Bronchial epithelial cell (primary cell): ENCODE measurements around the gene SLC9A2. TPM values are rescaled to one million over a fixed set of nuclear protein-coding genes. Genes with fewer than 3 reads are reported as not detected.

Experiments
- DNase-seq: peaks from one replicate; pipeline ENCODE4 v3.0.0-alpha.2; 2010; ENCODE audit warnings: low read depth
- FAIRE-seq: peaks from 2 replicates; lab custom pipeline; 2011; peaks lifted over from hg19 to GRCh38; lab: Jason Lieb, UNC
- H3K27me3 ChIP-seq: 2 replicates; pipeline ENCODE4 v1.5.1; 2011; ENCODE audit warnings: low read length; ENCODE audit not compliant: control insufficient read depth, insufficient read depth
- H3K36me3 ChIP-seq: 2 replicates; pipeline ENCODE4 v1.5.1; 2011; ENCODE audit warnings: low read length; ENCODE audit not compliant: control insufficient read depth, insufficient read depth
- H3K4me3 ChIP-seq: 2 replicates; pipeline ENCODE4 v1.5.1; 2011; ENCODE audit warnings: mild to moderate bottlenecking, low read depth, low read length, control low read depth
- CTCF ChIP-seq: IDR thresholded peaks from 2 replicates; pipeline ENCODE4 v1.5.1; 2011; ENCODE audit warnings: mild to moderate bottlenecking, moderate library complexity, low read length, control low read depth, inconsistent platforms; ENCODE audit not compliant: insufficient read depth, severe bottlenecking
- total RNA-seq: library from RNA; depleted of rRNA; stranded (reverse); fragments of >200 nt; gene quantifications from 2 replicates; pipeline ENCODE4 v1.2.1, GENCODE V29; 2014

The SLC9A2 gene
- total RNA-seq, 1 donor from 2014 or later: under 0.01 TPM

- no peak for TF ChIP-seq CTCF
- DNase-seq (no peak), FAIRE-seq (no peak)
- H3K36me3 ChIP-seq: no peaks in the 10 kb centered on the region
- H3K4me3 ChIP-seq: no peak overlapping the region
- H3K27me3 ChIP-seq: no peaks in the 10 kb centered on the region
Observed at GRCh38 chr2:102755284-102755683, 135.9 kb downstream of the SLC9A2 start.

GRCh38 chr2:102758439-102758838, 139.1 kb downstream of the SLC9A2 start:
- no peak overlapping the region for H3K4me3 ChIP-seq
- H3K36me3 ChIP-seq: no peaks in the 10 kb centered on the region
- TF ChIP-seq CTCF: no peak
- DNase-seq: no peak
- FAIRE-seq: no peak
- no peaks in the 10 kb centered on the region for H3K27me3 ChIP-seq

Other genes with a start within 250 kb of the SLC9A2 start
- not detected in 2 replicates for gene IL18RAP, start 196.4 kb upstream of the SLC9A2 start, total RNA-seq
- under 0.01 and 0.13 TPM in 2 replicates for gene SLC9A4, start 146.3 kb upstream of the SLC9A2 start, total RNA-seq
- gene TMEM182, start 142.5 kb downstream of the SLC9A2 start, total RNA-seq: 4.9 and 6.1 TPM in 2 replicates